ENCODE results near the gene POLD4.

Gene POLD4

DNA sequence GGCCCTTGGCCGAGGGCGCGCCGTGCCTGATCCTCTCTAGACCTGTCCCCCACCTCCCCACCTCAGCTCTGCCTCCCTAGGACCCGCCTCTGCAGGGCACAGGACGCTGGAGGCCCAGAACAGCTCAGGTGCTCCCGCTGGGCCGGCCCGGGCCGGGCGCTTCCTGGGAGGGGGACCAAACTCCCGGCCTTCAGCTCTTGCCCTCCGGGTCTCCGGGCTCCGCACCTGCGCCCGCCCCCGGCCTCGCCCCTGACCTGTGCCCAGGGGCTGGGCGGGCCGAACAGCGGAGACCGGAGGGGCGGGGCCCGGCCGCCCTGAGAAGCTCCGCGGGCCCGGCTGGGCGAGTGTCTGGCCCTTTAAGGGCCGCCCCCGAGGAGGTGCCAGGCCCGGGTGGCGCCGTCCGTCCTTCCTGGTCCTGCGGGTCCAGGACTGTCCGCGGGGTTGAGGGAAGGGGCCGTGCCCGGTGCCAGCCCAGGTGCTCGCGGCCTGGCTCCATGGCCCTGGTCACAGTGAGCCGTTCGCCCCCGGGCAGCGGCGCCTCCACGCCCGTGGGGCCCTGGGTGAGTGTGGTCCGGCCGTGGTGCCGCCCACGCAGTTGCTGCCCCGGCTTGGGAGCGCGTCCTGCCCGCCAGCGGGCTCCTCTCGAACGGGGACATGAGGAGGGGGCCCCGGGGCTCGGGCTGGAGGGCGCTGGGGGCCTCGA lies 50.1 kb downstream of the POLD4 start, which contains the start of gene SSH3:
Gene SSH3 (plus strand): TSS at position 399 of the 703 bp plus-strand sequence. CDS start 96 bp downstream, at position 495.
- DNase-seq (ENCODE audit: low read depth in 2 of 2), result peak in 1 of 2 donors; percentile 51

DNA sequence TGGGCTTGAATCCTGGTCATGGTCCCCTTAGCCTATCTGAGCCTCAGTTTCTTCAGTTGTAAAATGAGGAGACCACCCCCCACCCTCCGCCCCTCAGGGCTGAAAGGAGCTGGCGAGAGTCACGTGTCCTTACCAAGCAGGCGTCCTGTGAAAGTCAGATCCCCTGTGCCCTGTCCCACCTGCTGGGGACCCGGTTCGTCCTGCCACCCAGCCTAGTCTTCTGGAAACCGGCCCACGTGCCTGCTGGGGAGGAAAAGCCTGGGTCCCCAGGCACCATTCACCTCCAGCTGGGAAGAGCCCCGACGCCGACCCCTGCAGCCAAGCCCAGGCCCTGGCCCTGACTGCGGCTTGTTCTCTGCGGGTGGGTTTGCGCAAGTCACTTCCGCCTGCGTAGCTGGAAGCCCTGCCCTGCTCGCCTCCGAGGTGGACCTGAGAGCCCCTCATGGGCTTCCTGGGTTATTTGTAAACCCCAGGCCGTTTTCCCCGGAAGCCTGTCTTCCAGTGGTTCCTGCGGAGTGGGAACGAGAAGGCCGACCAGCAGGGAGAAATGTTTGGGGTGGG lies 50.7 kb downstream of the POLD4 start:
- DNase-seq (ENCODE audit: low read depth in 2 of 2), result no peak

DNA sequence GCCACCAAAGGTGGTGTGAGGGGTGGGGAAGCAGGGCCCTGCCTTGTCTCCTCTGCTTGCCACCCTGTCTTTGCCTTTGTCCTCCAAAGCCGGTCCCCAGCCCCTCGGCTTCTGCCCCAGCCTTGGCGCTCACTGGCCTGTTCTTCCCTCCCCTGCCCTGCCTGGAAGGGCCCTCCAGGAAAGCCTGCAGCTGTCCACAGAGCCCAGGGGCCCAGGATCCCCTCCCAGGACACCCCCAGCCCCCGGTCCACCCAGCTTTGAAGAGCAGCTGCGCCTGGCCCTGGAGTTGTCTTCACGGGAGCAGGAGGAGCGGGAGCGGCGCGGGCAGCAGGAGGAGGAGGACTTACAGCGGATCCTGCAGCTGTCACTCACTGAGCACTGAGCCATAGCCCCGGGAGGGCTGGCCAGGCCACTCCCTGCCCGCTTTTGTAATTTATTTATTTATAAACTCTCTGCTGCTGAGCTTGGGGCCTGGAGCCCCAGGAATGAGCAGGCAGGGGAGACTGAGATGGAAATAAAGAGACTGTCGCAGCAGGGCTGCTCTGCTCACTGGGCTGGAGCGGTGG lies 51.3 kb downstream of the POLD4 start:
- no peak for DNase-seq (ENCODE audit: low read depth in 2 of 2)

DNA sequence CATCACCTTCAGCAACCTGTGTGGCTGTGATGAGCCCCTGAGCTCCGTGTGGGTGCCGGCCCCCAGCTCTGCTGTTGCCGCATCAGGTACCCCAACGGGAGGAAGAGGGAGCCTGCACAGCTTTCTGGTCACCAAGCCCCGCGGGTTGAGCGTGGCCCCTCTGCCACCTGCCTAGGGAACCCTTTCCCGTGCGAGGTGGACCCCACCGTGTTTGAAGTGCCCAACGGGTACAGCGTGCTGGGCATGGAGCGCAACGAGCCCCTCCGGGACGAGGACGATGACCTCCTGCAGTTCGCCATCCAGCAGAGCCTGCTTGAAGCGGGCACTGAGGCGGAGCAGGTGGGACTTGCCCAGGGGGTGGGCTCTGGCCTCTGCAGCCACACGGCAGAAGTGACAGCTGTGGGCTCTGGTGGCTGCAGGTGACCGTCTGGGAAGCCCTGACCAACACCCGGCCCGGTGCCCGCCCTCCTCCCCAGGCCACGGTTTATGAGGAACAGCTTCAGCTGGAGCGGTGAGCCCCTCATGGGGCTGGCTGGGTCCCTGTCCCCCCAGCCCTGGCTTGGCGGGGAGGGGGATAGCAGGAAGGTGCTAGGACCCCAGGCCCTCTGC lies 51.9 kb downstream of the POLD4 start:
- no peak for DNase-seq (ENCODE audit: low read depth in 2 of 2)
